Hepatocyte (in vitro differentiated cells): ENCODE measurements around the gene EVA1A. TPM values are rescaled to one million over a fixed set of nuclear protein-coding genes. Genes with fewer than 3 reads are reported as not detected.

Source experiments
- DNase-seq: peaks from one replicate; pipeline ENCODE4 v3.0.0-alpha.2; 2016; ENCODE audit warnings: low spot score
- H2AFZ ChIP-seq: fragments of 200-600 bp; sonication (generic); 2 replicates; pipeline ENCODE4 v1.6.0; 2016; ENCODE audit warnings: antibody characterized with exemption, mild to moderate bottlenecking
- H3K27ac ChIP-seq: fragments of 200-600 bp; sonication (generic); 2 replicates; pipeline ENCODE4 v1.5.1; 2016; ENCODE audit warnings: mild to moderate bottlenecking
- H3K27me3 ChIP-seq: fragments of 200-600 bp; sonication (generic); 2 replicates; pipeline ENCODE4 v1.6.1; 2016
- H3K36me3 ChIP-seq: fragments of 200-600 bp; sonication (generic); replicated peaks from 2 replicates; pipeline ENCODE4 v1.5.1; 2016; ENCODE audit warnings: low read depth; ENCODE audit not compliant: insufficient read depth
- H3K4me1 ChIP-seq: fragments of 200-600 bp; sonication (generic); 2 replicates; pipeline ENCODE4 v1.5.1; 2016; ENCODE audit warnings: mild to moderate bottlenecking, moderate library complexity; ENCODE audit not compliant: insufficient read depth
- H3K4me2 ChIP-seq: fragments of 200-600 bp; sonication (generic); 2 replicates; pipeline ENCODE4 v1.6.0; 2016
- H3K4me3 ChIP-seq: fragments of 200-600 bp; sonication (generic); 2 replicates; pipeline ENCODE4 v1.5.1; 2016; ENCODE audit warnings: mild to moderate bottlenecking
- H3K79me2 ChIP-seq: fragments of 200-600 bp; sonication (generic); 2 replicates; pipeline ENCODE4 v1.6.0; 2017; ENCODE audit warnings: mild to moderate bottlenecking
- H3K9me2 ChIP-seq: fragments of 200-600 bp; sonication (generic); replicated peaks from 2 replicates; pipeline ENCODE4 v1.6.0; 2017; ENCODE audit warnings: mild to moderate bottlenecking; ENCODE audit not compliant: insufficient read depth
- H3K9me3 ChIP-seq: fragments of 200-600 bp; sonication (generic); 2 replicates; pipeline ENCODE4 v1.5.1; 2016; ENCODE audit warnings: low read depth, mild to moderate bottlenecking
- H4K20me1 ChIP-seq: fragments of 200-600 bp; sonication (generic); 2 replicates; pipeline ENCODE4 v1.6.0; 2016; ENCODE audit warnings: mild to moderate bottlenecking; ENCODE audit not compliant: insufficient read depth, poor library complexity, severe bottlenecking
- EZH2 ChIP-seq: fragments of 200-600 bp; sonication (generic); IDR thresholded peaks from 2 replicates; pipeline ENCODE4 v1.6.1; 2016; ENCODE audit warnings: antibody characterized with exemption, mild to moderate bottlenecking, borderline replicate concordance
- EZH2phosphoT487 ChIP-seq: fragments of 200-600 bp; sonication (generic); IDR thresholded peaks from one replicate; pipeline ENCODE4 v1.6.1; 2018; ENCODE audit warnings: antibody characterized with exemption, mild to moderate bottlenecking, low read depth, moderate library complexity; ENCODE audit not compliant: unreplicated experiment, severe bottlenecking
- WGBS: methylation state at CpG from one replicate; pipeline ENCODE4 v1.1.6; 2016; ENCODE audit warnings: low lambda C conversion rate; ENCODE audit errors: missing lambda C conversion rate; 5-methylcytosine and 5-hydroxymethylcytosine counted together
- polyA plus RNA-seq: library from polyadenylated mRNA; unstranded; fragments of >200 nt; fragmentation: Nextera tagmentation; extraction: Ambion mirVana; gene quantifications from 2 replicates; pipeline ENCODE4 v1.2.1, GENCODE V29; 2016
- total RNA-seq: library from RNA; depleted of rRNA; stranded (reverse); fragments of >200 nt; gene quantifications from 2 replicates; pipeline ENCODE4 v1.2.3, GENCODE V29; 2014
- TF ChIP-seq, protein P1 (sequence below): fragments of 200-600 bp; sonication (generic); IDR thresholded peaks from 2 replicates; pipeline ENCODE4 v1.5.1; 2016; ENCODE audit warnings: antibody characterized with exemption, mild to moderate bottlenecking; ENCODE audit not compliant: poor library complexity

The EVA1A gene
- total and polyA plus RNA-seq, 2 experiments from 2014 or later: 15.3 to 30.8 TPM

DNA sequence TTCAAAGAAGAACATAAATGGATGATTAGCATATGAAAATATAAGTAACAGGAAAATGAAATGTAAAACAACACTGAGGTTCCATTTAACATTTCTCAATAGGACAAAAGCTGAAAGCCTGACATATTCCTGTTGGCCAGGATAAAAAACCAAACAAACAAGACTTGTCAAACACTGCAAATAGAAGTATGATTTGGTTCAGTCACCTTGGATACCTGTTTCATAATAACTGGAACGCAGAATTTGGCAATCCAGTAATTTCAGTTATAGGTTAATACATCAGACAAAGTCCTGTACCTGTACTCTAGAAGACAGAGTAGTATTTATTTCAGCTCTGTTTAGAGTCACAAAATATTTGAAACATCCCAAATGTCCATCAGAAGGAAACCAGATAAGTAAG, 16.5 kb upstream of the EVA1A start:
- TF ChIP-seq, protein P1, sequence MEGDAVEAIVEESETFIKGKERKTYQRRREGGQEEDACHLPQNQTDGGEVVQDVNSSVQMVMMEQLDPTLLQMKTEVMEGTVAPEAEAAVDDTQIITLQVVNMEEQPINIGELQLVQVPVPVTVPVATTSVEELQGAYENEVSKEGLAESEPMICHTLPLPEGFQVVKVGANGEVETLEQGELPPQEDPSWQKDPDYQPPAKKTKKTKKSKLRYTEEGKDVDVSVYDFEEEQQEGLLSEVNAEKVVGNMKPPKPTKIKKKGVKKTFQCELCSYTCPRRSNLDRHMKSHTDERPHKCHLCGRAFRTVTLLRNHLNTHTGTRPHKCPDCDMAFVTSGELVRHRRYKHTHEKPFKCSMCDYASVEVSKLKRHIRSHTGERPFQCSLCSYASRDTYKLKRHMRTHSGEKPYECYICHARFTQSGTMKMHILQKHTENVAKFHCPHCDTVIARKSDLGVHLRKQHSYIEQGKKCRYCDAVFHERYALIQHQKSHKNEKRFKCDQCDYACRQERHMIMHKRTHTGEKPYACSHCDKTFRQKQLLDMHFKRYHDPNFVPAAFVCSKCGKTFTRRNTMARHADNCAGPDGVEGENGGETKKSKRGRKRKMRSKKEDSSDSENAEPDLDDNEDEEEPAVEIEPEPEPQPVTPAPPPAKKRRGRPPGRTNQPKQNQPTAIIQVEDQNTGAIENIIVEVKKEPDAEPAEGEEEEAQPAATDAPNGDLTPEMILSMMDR: no peak
- no peak for TF ChIP-seq EZH2
- TF ChIP-seq EZH2phosphoT487: no peak
- H3K79me2 ChIP-seq: no peaks in the 10 kb centered on the region
- no peak overlapping the region for H3K27ac ChIP-seq
- no peaks in the 10 kb centered on the region for H3K4me1 ChIP-seq
- 56% methylated on average over 1 of the region's 1 CpG for WGBS
- no peak overlapping the region for H2AFZ ChIP-seq
- H3K4me2 ChIP-seq: no peak overlapping the region
- DNase-seq: no peak
- no peaks in the 10 kb centered on the region for H3K27me3 ChIP-seq
- no peaks in the 10 kb centered on the region for H3K9me3 ChIP-seq
- H3K4me3 ChIP-seq: no peak overlapping the region
- H4K20me1 ChIP-seq: no peaks in the 10 kb centered on the region
- no peaks in the 10 kb centered on the region for H3K36me3 ChIP-seq
- H3K9me2 ChIP-seq: no peaks in the 10 kb centered on the region

DNA sequence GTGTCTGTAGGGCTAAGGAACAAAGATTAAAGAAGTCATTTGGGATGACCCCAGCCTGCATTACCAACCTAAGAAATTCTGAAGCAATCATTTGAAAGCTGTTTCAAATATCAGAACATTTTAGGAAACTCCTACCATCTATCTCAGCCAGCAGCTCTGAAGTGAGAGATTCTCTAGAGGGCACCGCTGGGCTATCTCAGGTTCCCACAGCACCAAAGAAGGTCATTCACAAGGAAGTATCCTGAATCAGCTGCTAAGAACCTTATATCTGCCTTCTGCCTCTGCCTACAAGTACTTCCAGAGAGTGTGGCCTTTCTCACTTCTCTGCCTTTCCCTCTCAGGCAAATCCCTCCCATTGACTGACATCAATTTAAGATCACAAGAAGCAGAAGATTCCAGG, 13.4 kb upstream of the EVA1A start:
- no peaks in the 10 kb centered on the region for H3K9me3 ChIP-seq
- H3K4me3 ChIP-seq: no peak overlapping the region
- H3K27me3 ChIP-seq: no peaks in the 10 kb centered on the region
- H3K27ac ChIP-seq: no peak overlapping the region
- no peaks in the 10 kb centered on the region for H3K79me2 ChIP-seq
- no peak for TF ChIP-seq EZH2phosphoT487
- TF ChIP-seq, protein P1: no peak
- TF ChIP-seq EZH2: no peak
- H4K20me1 ChIP-seq: no peaks in the 10 kb centered on the region
- no peak overlapping the region for H2AFZ ChIP-seq
- H3K36me3 ChIP-seq: no peaks in the 10 kb centered on the region
- H3K4me2 ChIP-seq: no peak overlapping the region
- no peaks in the 10 kb centered on the region for H3K9me2 ChIP-seq
- no peak for DNase-seq
- peaks cover 24% of the 10 kb centered on the region for H3K4me1 ChIP-seq
- whole genome bisulfite sequencing: 85% methylated on average over 1 of the region's 1 CpG

DNA sequence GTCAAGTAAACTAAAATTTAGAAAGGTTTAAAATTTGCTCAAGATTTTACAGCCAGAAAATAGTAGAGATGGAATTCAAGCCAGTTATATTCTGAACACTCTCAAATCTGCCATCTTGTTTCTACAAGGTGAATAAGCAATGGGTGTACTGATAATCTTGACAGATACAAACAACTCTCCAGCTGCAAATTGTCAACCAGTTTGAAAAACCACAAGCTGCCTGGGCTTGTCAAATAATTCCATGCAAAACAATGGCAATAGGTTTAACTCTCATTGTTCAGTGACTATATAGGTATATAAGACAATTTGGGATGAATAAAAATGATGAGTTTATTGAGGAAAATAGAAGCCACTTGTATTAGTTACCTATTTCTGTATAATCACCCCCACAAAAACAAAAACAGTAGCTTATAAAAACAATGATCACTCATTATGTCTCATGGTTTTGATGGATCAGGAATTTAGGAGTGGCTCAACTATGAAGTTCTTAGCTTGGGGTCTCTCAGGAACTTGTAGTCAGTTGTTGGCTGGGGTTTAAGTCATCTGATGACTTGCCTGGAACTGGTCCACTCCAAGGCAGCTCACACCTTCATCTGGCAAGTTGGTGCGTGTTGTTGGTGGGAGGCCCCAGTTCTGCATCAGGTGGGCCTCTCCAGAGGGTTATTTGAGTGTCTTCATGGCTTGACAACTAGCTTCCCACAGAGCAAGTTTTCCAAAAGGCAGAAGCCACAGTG, 12.6 kb upstream of the EVA1A start:
- no peak for DNase-seq
- Histone ChIP-seq H4K20me1 (no peaks in the 10 kb centered on the region), H3K79me2 (no peaks in the 10 kb centered on the region), H3K4me1 (peaks cover 28% of the 10 kb centered on the region), H3K9me3 (no peaks in the 10 kb centered on the region), H3K4me3 (no peak overlapping the region), H3K4me2 (no peak overlapping the region), H2AFZ (no peak overlapping the region), H3K27ac (no peak overlapping the region), H3K27me3 (no peaks in the 10 kb centered on the region), H3K36me3 (no peaks in the 10 kb centered on the region), H3K9me2 (no peaks in the 10 kb centered on the region)
- 90% methylated on average over 1 of the region's 1 CpG for WGBS
- TF ChIP-seq, protein P1: no peak
- TF ChIP-seq EZH2 (no peak), EZH2phosphoT487 (no peak)
